T-helper 2 cell (primary cell): ENCODE measurements around the gene MMGT1.

Experiments used
- DNase-seq, 5 experiments: peaks; one replicate each; pipeline versions ENCODE4 v3.0.0 to v3.0.0-alpha.2; 2012 to 2022
- total RNA-seq, 2 donors: gene quantifications; one replicate each; lab custom pipeline; 2026; lab: John Stamatoyannopoulos, UW

The MMGT1 gene
- 35.1 to 47.1 reads per million in 2 donors for total RNA-seq

- DNase-seq: peak; percentile 61 to 92 (median 74)
These were observed at the start of gene MMGT1 for GRCh38 chrX:135973548-135974278. TSS of gene MMGT1 (minus strand) at chrX:135973988. CDS start at chrX:135973675, 313 bp downstream.

DNA sequence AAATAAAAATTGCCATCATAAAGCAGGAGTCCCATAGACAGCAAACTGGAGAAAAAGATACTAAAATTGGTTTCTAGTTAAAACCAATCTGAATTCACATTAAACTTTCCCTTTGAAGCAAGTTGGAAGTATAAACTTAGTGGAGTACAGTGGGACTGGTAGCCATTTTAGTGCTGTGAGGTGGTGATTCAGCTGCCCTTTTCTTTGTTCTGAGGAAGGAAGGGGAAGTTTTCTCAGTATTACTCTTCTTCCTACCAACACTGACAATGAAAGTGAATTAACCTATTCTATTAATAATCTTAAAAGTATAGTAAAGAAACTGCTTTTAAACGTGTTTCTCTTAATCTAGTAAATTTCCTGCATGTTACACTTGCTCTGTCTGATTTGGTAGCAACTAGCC is 48.1 kb upstream of the MMGT1 start:
- DNase-seq: no peak

- no peak for DNase-seq
These were observed 47.4 kb upstream of the MMGT1 start for GRCh38 chrX:136021160-136021559.

- no peak for DNase-seq
These were observed 45.4 kb upstream of the MMGT1 start for GRCh38 chrX:136019226-136019625.

DNA sequence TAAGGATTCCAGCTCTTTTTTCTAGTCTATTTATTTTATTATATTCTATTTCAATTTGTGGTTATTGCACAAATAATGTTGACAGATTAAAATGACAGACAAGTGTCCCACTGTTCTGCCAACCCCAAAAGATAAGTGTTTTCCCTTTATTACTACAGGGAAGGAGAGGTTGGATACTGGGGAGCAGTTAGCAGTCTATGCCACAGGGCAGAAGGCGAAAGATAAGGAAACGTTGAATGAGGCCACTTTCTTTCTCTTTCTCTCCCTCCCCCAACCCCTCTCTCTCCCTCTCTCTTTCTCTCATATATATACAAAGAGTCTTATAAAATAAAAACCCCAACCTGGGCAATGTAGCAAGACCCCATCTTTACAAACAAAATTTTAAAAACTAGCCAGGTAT is 43.1 kb upstream of the MMGT1 start:
- DNase-seq: no peak

- no peak for DNase-seq
These were observed 41.2 kb upstream of the MMGT1 start for GRCh38 chrX:136015016-136015415.

DNA sequence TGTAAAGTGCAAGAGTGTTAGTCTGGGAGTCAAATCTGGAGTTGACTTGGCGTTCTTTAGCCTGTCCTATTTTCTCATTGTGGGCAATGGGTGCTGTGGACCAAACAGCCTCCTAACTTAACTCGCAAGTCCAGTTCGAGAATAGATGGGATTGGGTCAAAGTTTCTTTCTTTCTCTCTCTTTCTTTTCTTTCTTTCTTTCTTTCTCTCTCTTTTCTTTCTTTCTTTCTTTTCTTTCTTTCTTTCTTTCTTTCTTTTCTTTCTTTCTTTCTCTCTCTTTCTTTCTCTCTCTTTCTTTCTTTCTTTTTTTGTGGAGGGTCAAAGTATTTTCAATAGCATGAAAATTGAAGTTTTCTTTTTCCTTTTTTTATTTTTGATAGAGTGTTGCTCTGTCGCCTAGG is 14.5 kb upstream of the MMGT1 start:
- DNase-seq: no peak

DNA sequence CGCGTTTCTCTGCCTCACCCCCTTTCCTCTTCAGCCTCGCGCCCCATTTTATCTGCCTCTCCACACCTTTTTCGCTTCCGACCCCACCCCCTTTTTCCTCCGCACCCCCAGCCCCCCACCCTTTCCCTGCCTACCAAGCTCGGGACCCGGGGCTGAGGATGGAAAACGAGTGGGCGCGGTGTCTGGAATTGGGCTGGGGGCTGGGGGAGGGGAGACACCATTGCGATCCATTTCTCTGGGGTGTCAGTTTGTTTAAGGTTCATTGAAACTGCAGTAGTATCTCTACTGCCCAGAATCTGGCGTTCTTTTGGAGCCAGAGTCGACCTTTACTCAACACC is 12.2 kb upstream of the MMGT1 start:
- DNase-seq: no peak

- DNase-seq: peak; percentile 50 to 82 (median 59)
These were observed 11.6 kb upstream of the MMGT1 start, which contains the start of gene SLC9A6 for GRCh38 chrX:135985157-135985972. TSS of gene SLC9A6 (plus strand) at chrX:135985435. CDS start at chrX:135985659, 224 bp downstream.

- DNase-seq: no peak
These were observed 11.0 kb upstream of the MMGT1 start for GRCh38 chrX:135984791-135985156.

DNA sequence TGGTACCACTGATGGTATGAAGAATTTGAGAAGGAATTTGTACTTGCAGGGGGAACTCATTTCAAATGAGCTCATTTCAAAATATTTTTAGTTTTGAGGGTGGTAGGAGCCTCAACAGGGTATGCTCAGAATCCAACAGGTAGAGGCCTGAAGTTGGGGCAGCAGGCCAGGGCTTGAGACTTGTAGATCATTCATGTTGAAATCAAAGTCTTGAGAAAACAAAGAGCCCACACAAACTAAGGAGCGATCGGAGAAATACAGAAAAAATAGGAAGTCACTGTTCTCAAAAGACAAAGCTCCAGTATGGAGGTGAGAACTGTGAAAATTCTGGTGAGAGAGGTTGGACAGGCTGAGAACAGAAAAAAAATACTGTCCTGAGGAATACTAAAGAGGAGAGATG is 10.5 kb upstream of the MMGT1 start:
- no peak for DNase-seq

- no peak for DNase-seq
These were observed 9.1 kb upstream of the MMGT1 start for GRCh38 chrX:135982860-135983259.

- DNase-seq: no peak
These were observed 7.9 kb upstream of the MMGT1 start for GRCh38 chrX:135981668-135982067.

DNA sequence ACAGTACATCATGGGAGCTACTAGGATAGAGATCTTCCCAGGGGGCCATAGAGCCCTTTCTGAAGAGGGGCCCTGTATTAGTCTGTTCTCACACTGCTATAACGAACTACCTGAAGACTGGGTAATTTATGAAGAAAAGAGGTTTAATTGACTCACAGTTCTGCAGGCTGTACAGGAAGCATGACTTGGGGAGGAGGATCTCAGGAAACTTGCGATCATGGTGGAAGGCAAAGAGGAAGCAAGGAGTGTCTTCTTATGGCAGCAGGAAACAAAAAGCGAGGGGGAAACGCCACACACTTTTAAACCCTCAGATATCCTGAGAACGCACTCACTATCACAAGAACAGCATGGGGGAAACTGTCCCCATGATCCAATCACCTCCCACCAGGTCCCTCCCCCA is 7.2 kb upstream of the MMGT1 start:
- no peak for DNase-seq

DNA sequence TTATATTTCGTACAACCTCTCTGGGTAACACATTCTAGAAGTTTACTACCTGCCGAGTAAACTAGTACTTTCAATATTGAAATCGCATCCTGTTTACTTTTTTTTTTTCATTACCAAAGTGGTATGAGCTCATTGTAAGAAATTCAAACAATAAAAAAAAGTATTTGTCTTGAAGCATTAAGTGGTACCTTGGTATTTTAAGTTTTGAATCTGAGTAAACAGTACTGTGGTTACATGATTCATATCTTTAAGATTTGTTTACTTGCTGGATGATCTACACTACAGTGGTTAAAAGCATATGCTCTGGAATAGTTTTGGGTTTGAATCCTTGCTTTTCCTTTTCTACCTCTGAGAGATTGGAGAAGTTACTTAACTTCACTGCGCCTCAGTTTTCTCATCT is 3.8 kb upstream of the MMGT1 start:
- DNase-seq: peak in 1 of 5 experiments; percentile 42

DNA sequence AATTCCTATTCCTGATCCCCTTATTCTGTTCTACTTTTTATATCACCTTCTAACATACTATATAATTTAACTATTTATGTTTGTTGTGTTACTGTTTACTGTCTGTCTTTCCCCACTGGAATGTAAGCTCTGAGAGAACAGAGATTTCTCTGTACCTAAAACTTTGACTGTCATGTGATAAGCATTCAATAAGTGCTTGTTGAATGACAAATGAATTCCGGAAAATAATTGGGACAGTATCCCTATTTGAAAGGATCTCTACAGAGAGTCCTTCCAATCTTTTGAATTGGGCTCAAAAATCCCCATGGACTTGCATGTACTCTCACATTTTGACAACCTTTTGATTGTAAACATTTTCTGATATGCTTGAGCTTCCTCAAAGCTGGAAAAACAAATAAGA is 1.6 kb upstream of the MMGT1 start:
- no peak for DNase-seq

GRCh38 chrX:135974279-135974856 is 580 bp upstream of the MMGT1 start:
- peak in 4 of 5 experiments; percentile 46 to 76 (median 62) for DNase-seq

GRCh38 chrX:135973025-135973547 is 702 bp downstream of the MMGT1 start:
- DNase-seq: peak in 1 of 5 experiments; percentile 29

GRCh38 chrX:135951291-135951690 is 22.5 kb downstream of the MMGT1 start:
- DNase-seq: no peak

DNA sequence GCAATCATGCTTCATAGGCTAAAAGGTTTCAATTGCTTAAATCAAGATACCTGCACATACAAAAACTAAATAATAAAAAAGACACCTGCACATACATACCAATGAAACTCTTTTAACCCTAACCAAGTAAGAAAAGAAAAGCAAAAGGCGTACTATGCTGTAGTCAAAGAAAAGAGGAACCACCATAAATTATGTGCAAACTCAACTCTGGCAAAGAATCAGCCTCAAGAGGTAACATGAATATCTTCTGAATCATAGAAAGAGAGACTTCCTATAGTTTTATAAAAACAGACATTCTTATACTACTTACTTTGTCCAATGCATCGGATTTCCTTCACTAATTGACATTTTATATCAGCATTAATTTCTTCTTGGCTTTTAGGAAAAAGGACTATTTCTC is 29.3 kb downstream of the MMGT1 start:
- no peak for DNase-seq

DNA sequence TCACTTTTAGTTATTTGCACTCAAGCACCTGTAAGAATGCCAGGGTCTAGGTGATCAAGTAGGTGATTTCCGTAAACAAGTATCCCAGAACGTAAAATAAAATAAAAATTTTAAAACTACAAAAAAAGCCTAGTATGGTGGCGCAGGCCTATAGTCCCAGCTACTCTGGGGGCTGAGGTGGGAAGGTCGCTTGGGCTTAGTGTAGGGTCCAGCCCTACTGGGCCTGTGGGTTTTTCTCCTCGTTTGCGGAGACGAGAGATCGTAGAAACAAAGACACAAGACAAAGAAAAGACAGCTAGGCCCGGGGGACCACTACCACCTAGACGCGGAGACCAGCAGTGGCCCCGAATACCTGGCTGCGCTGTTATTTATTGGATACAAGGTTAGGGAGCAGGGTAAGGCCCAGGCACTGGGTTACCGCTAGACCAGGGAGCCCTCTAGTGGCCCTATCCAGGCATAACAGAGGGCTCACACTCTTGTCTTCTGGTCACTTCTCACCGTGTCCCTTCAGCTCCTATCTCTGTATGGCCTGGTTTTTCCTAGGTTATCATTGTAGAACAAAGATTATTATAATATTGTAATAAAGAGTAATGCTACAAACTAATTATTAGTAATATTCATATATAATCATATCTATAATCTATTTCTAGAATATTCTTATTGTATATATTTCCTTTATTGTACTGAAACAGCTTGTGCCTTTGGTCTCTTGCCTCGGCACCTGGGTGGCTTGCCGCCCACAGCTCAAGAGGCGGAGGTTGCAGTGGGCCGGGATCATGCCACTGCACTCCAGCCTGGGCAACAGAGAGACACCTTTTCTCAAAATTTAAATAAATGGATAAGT is 41.9 kb downstream of the MMGT1 start:
- peak in 3 of 5 experiments; percentile 6 to 19 (median 11) for DNase-seq

GRCh38 chrX:135927897-135928296 is 45.9 kb downstream of the MMGT1 start:
- DNase-seq: no peak
